K562 (cell line): ENCODE data around the gene NFIL3. TPM values are rescaled to one million over a fixed set of nuclear protein-coding genes. Genes with fewer than 3 reads are reported as not detected.

Source experiments
- ATAC-seq: fragments of 200-7000 bp; cut with Tn5 transposase; 3 replicates; pipeline ENCODE4 v1.9.1; 2020; ENCODE audit warnings: moderate library complexity
- BruUV-seq: library from RNA; stranded (reverse); fragments of 400-500 nt; replicated peaks from 2 replicates; lab custom pipeline; 2021; lab: Mats Ljungman, UMichigan
- CTCF ChIA-PET: fragments of 300-600 bp; formaldehyde crosslinking; extraction: SDS; loops from one replicate; lab custom pipeline; 2021; ENCODE audit warnings: low intra/inter-chr PET ratio; lab: Yijun Ruan, JAX
- POLR2A ChIA-PET: fragments of 300-600, 350-650 bp; sonication (Branson Sonifier 250); formaldehyde crosslinking; extraction: SDS; loops from one replicate; lab custom pipeline; 2021; ENCODE audit warnings: antibody characterized with exemption, inconsistent platforms; lab: Yijun Ruan, JAX
- DNase-seq, 4 experiments: peaks; one replicate each; pipeline versions ENCODE4 v3.0.0 to v3.0.0-alpha.2; 2011 to 2018; ENCODE audit warnings: low spot score in 3 of 4, mixed read lengths in 3 of 4; ENCODE audit errors: extremely low read depth in 1 of 4
- FAIRE-seq: peaks from 2 replicates; lab custom pipeline; 2011; peaks lifted over from hg19 to GRCh38; lab: Jason Lieb, UNC
- H2AFZ ChIP-seq: 2 replicates; pipeline ENCODE4 v1.6.0; 2011; ENCODE audit warnings: low read depth, low read length, control low read depth, inconsistent platforms
- H3K27ac ChIP-seq: fragments of 200-600 bp; 3 replicates; pipeline ENCODE4 v1.8.0; 2011; ENCODE audit warnings: low read depth, mild to moderate bottlenecking, control low read depth, inconsistent platforms, low read length, moderate library complexity, mixed read lengths; ENCODE audit errors: extremely low read depth
- H3K27me3 ChIP-seq, 2 experiments: fragments of 300-600 bp in 1 of 2; 2 replicates in 1 of 2; 3 replicates in 1 of 2; pipeline versions ENCODE4 v1.6.0 to v1.8.0; 2011; ENCODE audit warnings: inconsistent platforms in 2 of 2, low read length in 2 of 2, mild to moderate bottlenecking in 1 of 2, mixed read lengths in 1 of 2, moderate library complexity in 1 of 2; ENCODE audit not compliant: control insufficient read depth in 2 of 2, insufficient read depth in 2 of 2
- H3K36me3 ChIP-seq: fragments of 300-600 bp; 3 replicates; pipeline ENCODE4 v1.8.0; 2011; ENCODE audit warnings: mild to moderate bottlenecking, low read length, inconsistent platforms; ENCODE audit not compliant: control insufficient read depth, insufficient read depth
- H3K4me1 ChIP-seq, 2 experiments: fragments of 200-600 bp in 1 of 2; replicated peaks in 1 of 2; 2 replicates in 1 of 2; 3 replicates in 1 of 2; pipeline versions ENCODE4 v1.5.1 to v1.8.0; 2011; ENCODE audit warnings: inconsistent platforms in 2 of 2, low read length in 2 of 2, mild to moderate bottlenecking in 1 of 2, mixed read lengths in 1 of 2, moderate library complexity in 1 of 2; ENCODE audit not compliant: control insufficient read depth in 2 of 2, insufficient read depth in 2 of 2
- H3K4me2 ChIP-seq: 2 replicates; pipeline ENCODE4 v1.6.1; 2011; ENCODE audit warnings: low read length, control low read depth, inconsistent platforms, mixed read lengths; ENCODE audit not compliant: insufficient read depth
- H3K4me3 ChIP-seq: fragments of 200-600 bp; sonication (generic), shearing (Covaris generic); 2 replicates; pipeline ENCODE4 v1.5.1; 2016; ENCODE audit warnings: control low read depth, inconsistent platforms
- H3K79me2 ChIP-seq: fragments of 200-600 bp; 3 replicates; pipeline ENCODE4 v1.8.0; 2011; ENCODE audit warnings: low read length, inconsistent platforms; ENCODE audit not compliant: control insufficient read depth, insufficient read depth
- H3K9ac ChIP-seq, 2 experiments: 2 replicates each; pipeline versions ENCODE4 v1.6.0 to v1.6.1; 2011; ENCODE audit warnings: low read depth in 2 of 2, low read length in 2 of 2, control low read depth in 1 of 2, inconsistent platforms in 1 of 2, mild to moderate bottlenecking in 1 of 2, mixed read lengths in 1 of 2; ENCODE audit not compliant: insufficient read depth in 1 of 2
- H3K9me1 ChIP-seq: one replicate; pipeline ENCODE4 v1.6.0; 2011; ENCODE audit warnings: inconsistent platforms, mild to moderate bottlenecking, low read length, moderate library complexity; ENCODE audit not compliant: control insufficient read depth, insufficient read depth
- H3K9me3 ChIP-seq: replicated peaks from 2 replicates; pipeline ENCODE4 v1.5.1; 2011; ENCODE audit warnings: low read depth, low read length, inconsistent platforms; ENCODE audit not compliant: control insufficient read depth, insufficient read depth
- H4K20me1 ChIP-seq: replicated peaks from 2 replicates; pipeline ENCODE4 v1.6.1; 2011; ENCODE audit warnings: low read length, inconsistent platforms, mixed read lengths; ENCODE audit not compliant: control insufficient read depth, insufficient read depth
- FOXP1 ChIP-seq: sonication (generic); formaldehyde crosslinking; IDR thresholded peaks from 2 replicates; pipeline ENCODE4 v1.8.0; 2022; ENCODE audit warnings: mild to moderate bottlenecking, missing genetic modification reagents
- HMGN3 ChIP-seq: IDR thresholded peaks from 2 replicates; pipeline ENCODE4 v1.6.1; 2011; ENCODE audit warnings: borderline replicate concordance, low read depth, mild to moderate bottlenecking, mixed read lengths, low read length; ENCODE audit not compliant: insufficient read length; ENCODE audit errors: extremely low read depth
- IRF1 ChIP-seq: sonication (generic); formaldehyde crosslinking; IDR thresholded peaks from 2 replicates; pipeline ENCODE4 v1.8.0; 2022; ENCODE audit warnings: missing genetic modification reagents, mild to moderate bottlenecking, borderline replicate concordance
- JUNB ChIP-seq: fragments of 450-650 bp; formaldehyde crosslinking; conservative IDR thresholded peaks from 2 replicates; pipeline ENCODE4 v1.4.0; 2020; ENCODE audit warnings: mild to moderate bottlenecking
- MXD1 ChIP-seq: fragments of 250-450 bp; sonication (Bioruptor Pico); IDR thresholded peaks from 2 replicates; pipeline ENCODE4 v1.8.0; 2021; ENCODE audit warnings: borderline replicate concordance, mild to moderate bottlenecking, moderate library complexity; ENCODE audit not compliant: poor library complexity, severe bottlenecking
- NBN ChIP-seq: fragments of 450-650 bp; IDR thresholded peaks from 2 replicates; pipeline ENCODE4 v1.6.1; 2016; ENCODE audit warnings: low read depth, mild to moderate bottlenecking
- OTX1 ChIP-seq: fragments of 450-650 bp; formaldehyde crosslinking; IDR thresholded peaks from 2 replicates; pipeline ENCODE4 v1.4.0; 2022; ENCODE audit warnings: mild to moderate bottlenecking
- RAD51 ChIP-seq: fragments of 450-650 bp; IDR thresholded peaks from 2 replicates; pipeline ENCODE4 v1.7.1; 2016; ENCODE audit warnings: low read depth, mild to moderate bottlenecking, borderline replicate concordance
- SIN3A ChIP-seq, 2 experiments: fragments of 150-350 bp in 1 of 2; IDR thresholded peaks; 2 replicates each; pipeline ENCODE4 v1.6.1; 2011 to 2016; ENCODE audit warnings: borderline replicate concordance in 2 of 2, low read depth in 2 of 2, low read length in 2 of 2, mild to moderate bottlenecking in 2 of 2, moderate library complexity in 2 of 2; ENCODE audit not compliant: control insufficient read depth in 1 of 2
- THRB ChIP-seq: fragments of 450-650 bp; formaldehyde crosslinking; conservative IDR thresholded peaks from 2 replicates; pipeline ENCODE4 v1.4.0; 2022; ENCODE audit warnings: mild to moderate bottlenecking, missing genetic modification characterization
- ZEB2 ChIP-seq: fragments of 450-650 bp; IDR thresholded peaks from 2 replicates; pipeline ENCODE4 v1.6.1; 2016
- ZNF12 ChIP-seq: sonication (generic); formaldehyde crosslinking; IDR thresholded peaks from 2 replicates; pipeline ENCODE4 v1.4.0; 2020; ENCODE audit warnings: mild to moderate bottlenecking, missing genetic modification reagents
- ZNF140 ChIP-seq: fragments of 250-450 bp; sonication (Bioruptor Pico); IDR thresholded peaks from 2 replicates; pipeline ENCODE4 v1.8.0; 2021; ENCODE audit warnings: moderate library complexity, mild to moderate bottlenecking, inconsistent platforms
- ZNF324 ChIP-seq: fragments of 250-450 bp; sonication (Bioruptor Pico); IDR thresholded peaks from 2 replicates; pipeline ENCODE4 v1.4.0; 2020; ENCODE audit warnings: mild to moderate bottlenecking
- WGBS: fragments of 100-300 bp; shearing (Covaris generic); methylation state at CpG from one replicate; pipeline ENCODE4 v1.1.6; 2016; ENCODE audit warnings: low coverage, mixed read lengths; ENCODE audit not compliant: insufficient coverage; ENCODE audit errors: missing lambda C conversion rate; 5-methylcytosine and 5-hydroxymethylcytosine counted together
- in situ Hi-C: fragments of 300-500 bp; cut with MboI; formaldehyde crosslinking; loops from 4 replicates; pipeline ENCODE4 v1.15.0; 2018; ENCODE audit warnings: inconsistent platforms, mixed read lengths
- intact Hi-C: fragments of 100-400 bp; cut with micrococcal nuclease; formaldehyde crosslinking; loops from 2 replicates; pipeline ENCODE4 v1.14.2; 2022
- polyA plus RNA-seq, 8 experiments: library from polyadenylated mRNA; depleted of rRNA in 4 of 8; stranded (reverse) in 5 of 8; unstranded in 3 of 8; fragments of >200 nt; fragmentation: Nextera tagmentation in 2 of 8; fragmentation: Illumina TruSeq in 1 of 8; extraction: Ambion mirVana in 2 of 8; extraction: Trizol in 1 of 8; gene quantifications; 2 replicates each; pipeline versions ENCODE4 v1.2.1 to v1.2.3, GENCODE V29; 2011 to 2014; ENCODE audit warnings: inconsistent platforms in 1 of 8, missing spikeins in 1 of 8
- total RNA-seq, 7 experiments: library from RNA; depleted of rRNA in 6 of 7; stranded (reverse); fragments of >200 nt in 6 of 7; fragmentation: Illumina TruSeq in 2 of 7; extraction: Trizol in 2 of 7; gene quantifications; 2 replicates each; pipeline versions ENCODE4 v1.2.1 to v1.2.3, GENCODE V29; 2011 to 2021; ENCODE audit warnings: low replicate concordance in 1 of 7

The NFIL3 gene
- total and polyA plus RNA-seq, 9 of the 15 experiments (the other 6 are each of a cell fraction or from before 2014, with no cell fraction given): 3.2 to 16.1 (median 9.3) TPM

- Histone ChIP-seq H3K4me3 (no peak overlapping the region), H3K27ac (no peak overlapping the region), H3K4me2 (no peak overlapping the region), H3K9me3 (no peaks in the 10 kb centered on the region), H3K9ac (no peak overlapping the region)
- ChIA-PET POLR2A (no interaction called here), CTCF (no interaction called here)
- ATAC-seq: no peak
- intact Hi-C loops: no loop called here
- WGBS: 30% methylated on average over 4 of the region's 4 CpGs
- no peak for TF ChIP-seq THRB (CRISPR knock-in tag)
- TF ChIP-seq, all 486 proteins: peak for 0
- 0 out of 5 replicates have a peak, but pooled peaks cover 0 to 2% of the 10 kb centered on the region in 2 experiments for H3K27me3 ChIP-seq
- FAIRE-seq (no peak), DNase-seq (no peak)
- H3K4me1 ChIP-seq: no peaks in the 10 kb centered on the region
- no peaks in the 10 kb centered on the region for H4K20me1 ChIP-seq
- BruUV-seq: no TSS peak
- H3K9me1 ChIP-seq: no peaks in the 10 kb centered on the region
- in situ Hi-C loops: no loop called here
- H3K36me3 ChIP-seq: no peaks in the 10 kb centered on the region
- 0 out of 2 replicates have a peak overlapping the region, but pooled peaks have one; percentile 3 for H2AFZ ChIP-seq
- H3K79me2 ChIP-seq: no peaks in the 10 kb centered on the region
These were observed 47.4 kb downstream of the NFIL3 start for GRCh38 chr9:91376239-91376638.

GRCh38 chr9:91374939-91375338 lies 48.7 kb downstream of the NFIL3 start:
- BruUV-seq: no TSS peak
- POLR2A ChIA-PET: no interaction called here
- 0 out of 5 replicates have a peak, but pooled peaks cover 0 to 2% of the 10 kb centered on the region in 2 experiments for H3K27me3 ChIP-seq
- no peak overlapping the region for H3K9ac ChIP-seq
- H3K9me1 ChIP-seq: no peaks in the 10 kb centered on the region
- DNase-seq (no peak), FAIRE-seq (no peak)
- H3K79me2 ChIP-seq: no peaks in the 10 kb centered on the region
- in situ Hi-C loops (no loop called here), intact Hi-C loops (no loop called here)
- H3K36me3 ChIP-seq: no peaks in the 10 kb centered on the region
- no peak overlapping the region for H3K4me2 ChIP-seq
- WGBS: 48% methylated on average over 3 of the region's 3 CpGs
- H2AFZ ChIP-seq: no peak overlapping the region
- TF ChIP-seq MXD1 (CRISPR knock-in tag) (no peak), HMGN3 (no peak), ZNF324 (no peak), ZEB2 (no peak), ZNF140 (CRISPR knock-in tag) (no peak), ZNF12 (no peak), IRF1 (CRISPR knock-in tag) (no peak), JUNB (CRISPR knock-in tag) (no peak), FOXP1 (CRISPR knock-in tag) (no peak), RAD51 (no peak), SIN3A (IDR thresholded peaks at IDR 0.05; ENCODE audit: borderline replicate concordance in 2 of 2, control insufficient read depth in 1 of 2, low read depth in 2 of 2, low read length in 2 of 2) (no peak), OTX1 (CRISPR knock-in tag) (no peak), NBN (no peak)
- TF ChIP-seq, all 486 proteins: peak for 0
- no peak overlapping the region for H3K27ac ChIP-seq
- H3K9me3 ChIP-seq: no peaks in the 10 kb centered on the region
- no peak for ATAC-seq
- H3K4me3 ChIP-seq: no peak overlapping the region
- no peaks in the 10 kb centered on the region for H4K20me1 ChIP-seq
- H3K4me1 ChIP-seq: no peaks in the 10 kb centered on the region
- CTCF ChIA-PET: no interaction called here
